Spleen (tissue), 7 donors: ENCODE data around the gene STRN.
"Not testable (repeated sequence)": the region's sequence is repeated elsewhere in the genome, so short reads cannot be mapped to it uniquely, and the experiment has no call there.

Experiments used
- CTCF ChIP-seq, 11 experiments: fragments of 200-600 bp in 7 of 11; fragments of 450-650 bp in 4 of 11; sonication (generic) in 4 of 11; IDR thresholded peaks in 8 of 11; conservative IDR thresholded peaks in 3 of 11; 1 replicate in 7 of 11; 2 replicates in 4 of 11; pipeline versions ENCODE4 v1.4.0 to v1.8.0; 2016 to 2021; ENCODE audit warnings: antibody characterized with exemption in 11 of 11, inconsistent platforms in 4 of 11, mild to moderate bottlenecking in 1 of 11
- POLR2A ChIP-seq, 3 donors: fragments of 450-650 bp; IDR thresholded peaks; one replicate each; pipeline ENCODE4 v1.5.1; 2017; ENCODE audit warnings: antibody characterized with exemption in 3 of 3, mild to moderate bottlenecking in 1 of 3
- POLR2AphosphoS5 ChIP-seq, 3 donors: sonication (generic); formaldehyde crosslinking; IDR thresholded peaks; one replicate each; pipeline ENCODE4 v1.5.1; 2017; ENCODE audit warnings: antibody characterized with exemption in 3 of 3
- donor health status: DM: no; HTN: no; CAD: no; lungs with moderate emphysema.
- donor health status: DM: no; HTN: no; CAD: no.
- donor health status: DM: no; HTN: no; CAD: no.

- TF ChIP-seq CTCF (IDR thresholded peaks at IDR 0.05 in 8 of 11, conservative IDR thresholded peaks at IDR 0.05 in 3 of 11); POLR2AphosphoS5 (IDR thresholded peaks at IDR 0.05); POLR2A (IDR thresholded peaks at IDR 0.05): not testable (repeated sequence)
These were observed 43.7 kb downstream of the STRN start for GRCh38 chr2:36922629-36923028.
